A673 (cell line): ENCODE data around the gene GPR158. TPM values are rescaled to one million over a fixed set of nuclear protein-coding genes. Genes with fewer than 3 reads are reported as not detected.

ENCODE experiments used
- BruUV-seq: library from RNA; stranded (reverse); fragments of 400-500 nt; replicated peaks from 2 replicates; lab custom pipeline; 2021; lab: Mats Ljungman, UMichigan
- CTCF ChIA-PET: fragments of 300-600 bp; sonication (Branson Sonifier 250); formaldehyde crosslinking; loops from one replicate; lab custom pipeline; 2022; ENCODE audit warnings: antibody characterized with exemption; lab: Charles Lee
- POLR2A ChIA-PET: fragments of 300-600 bp; sonication (Branson Sonifier 250); formaldehyde crosslinking; loops from one replicate; lab custom pipeline; 2022; ENCODE audit warnings: antibody characterized with exemption; ENCODE audit not compliant: low non-redundant PET; lab: Charles Lee
- DNase-seq: peaks from one replicate; pipeline ENCODE4 v3.0.0-alpha.2; 2015; ENCODE audit warnings: low spot score
- H3K27ac ChIP-seq: fragments of 200-600 bp; sonication (generic); 2 replicates; pipeline ENCODE4 v1.5.1; 2016; ENCODE audit warnings: mixed run types, low read depth, mild to moderate bottlenecking, mixed read lengths, antibody characterized with exemption, low read length; ENCODE audit not compliant: poor library complexity, severe bottlenecking
- H3K27me3 ChIP-seq: fragments of 200-600 bp; sonication (generic); replicated peaks from 2 replicates; pipeline ENCODE4 v1.6.1; 2017; ENCODE audit warnings: mixed run types, low read depth, mild to moderate bottlenecking, mixed read lengths, antibody characterized with exemption, low read length; ENCODE audit not compliant: insufficient read depth, poor library complexity
- H3K36me3 ChIP-seq: fragments of 200-600 bp; sonication (generic); 2 replicates; pipeline ENCODE4 v1.6.1; 2016; ENCODE audit warnings: mixed run types, mild to moderate bottlenecking, mixed read lengths, antibody characterized with exemption, low read length; ENCODE audit not compliant: insufficient read depth, poor library complexity, severe bottlenecking
- H3K4me1 ChIP-seq: fragments of 200-600 bp; sonication (generic); 2 replicates; pipeline ENCODE4 v1.6.1; 2017; ENCODE audit warnings: mixed run types, mild to moderate bottlenecking, mixed read lengths, antibody characterized with exemption, low read length; ENCODE audit not compliant: insufficient read depth, poor library complexity, severe bottlenecking
- H3K4me3 ChIP-seq: fragments of 200-600 bp; sonication (generic); 2 replicates; pipeline ENCODE4 v1.5.1; 2016; ENCODE audit warnings: low read depth, mixed run types, mild to moderate bottlenecking, mixed read lengths, low read length; ENCODE audit not compliant: poor library complexity, severe bottlenecking
- H3K9me3 ChIP-seq: fragments of 200-600 bp; sonication (generic); 2 replicates; pipeline ENCODE4 v1.6.1; 2016; ENCODE audit warnings: mixed run types, low read depth, mild to moderate bottlenecking, mixed read lengths, antibody characterized with exemption, low read length; ENCODE audit not compliant: poor library complexity, severe bottlenecking
- CTCF ChIP-seq: fragments of 300-800, 200-600 bp; sonication (generic); conservative IDR thresholded peaks from 2 replicates; pipeline ENCODE4 v1.5.1; 2017; ENCODE audit warnings: low read depth, mild to moderate bottlenecking, antibody characterized with exemption, low read length, moderate library complexity, mixed read lengths
- EZH2 ChIP-seq: fragments of 200-600 bp; sonication (generic); IDR thresholded peaks from 2 replicates; pipeline ENCODE4 v1.6.1; 2017; ENCODE audit warnings: borderline replicate concordance, low read depth, mild to moderate bottlenecking, mixed read lengths, antibody characterized with exemption, low read length; ENCODE audit not compliant: poor library complexity, severe bottlenecking
- intact Hi-C: fragments of 100-400 bp; cut with micrococcal nuclease; formaldehyde crosslinking; loops from one replicate; pipeline ENCODE4 v1.10.0; 2022; ENCODE audit not compliant: unreplicated experiment
- total RNA-seq: library from RNA; stranded (reverse); gene quantifications from 2 replicates; pipeline ENCODE4 v1.2.3, GENCODE V29; 2021

The GPR158 gene
- total RNA-seq, 1 experiment from 2014 or later: not detected

- Histone ChIP-seq H3K9me3 (no peaks in the 10 kb centered on the region), H3K27me3 (no peaks in the 10 kb centered on the region), H3K4me1 (no peaks in the 10 kb centered on the region), H3K4me3 (no peak overlapping the region), H3K36me3 (no peaks in the 10 kb centered on the region), H3K27ac (no peak overlapping the region)
- DNase-seq: no peak
- intact Hi-C loops: no loop called here
- TF ChIP-seq CTCF (no peak), EZH2 (no peak)
- POLR2A ChIA-PET: no interaction called here
- CTCF ChIA-PET: interaction anchor here (0.6 kb wide), 1 partner anchor 98 kb away, joined by 3 read pairs; no protein-coding TSS in a partner anchor
- BruUV-seq: no TSS peak
These were observed 86.3 kb downstream of the GPR158 start for GRCh38 chr10:25261110-25261509.

- TF ChIP-seq CTCF: no peak
- TF ChIP-seq EZH2: no peak
- no TSS peak for BruUV-seq
- no peak overlapping the region for H3K27ac ChIP-seq
- no peaks in the 10 kb centered on the region for H3K9me3 ChIP-seq
- no peak for DNase-seq
- CTCF ChIA-PET: no interaction called here
- POLR2A ChIA-PET: no interaction called here
- no peaks in the 10 kb centered on the region for H3K4me1 ChIP-seq
- no peaks in the 10 kb centered on the region for H3K36me3 ChIP-seq
- H3K27me3 ChIP-seq: no peaks in the 10 kb centered on the region
- intact Hi-C loops: no loop called here
- H3K4me3 ChIP-seq: no peak overlapping the region
These were observed 86.8 kb downstream of the GPR158 start for GRCh38 chr10:25261558-25261957.

GRCh38 chr10:25263931-25264330 is 89.1 kb downstream of the GPR158 start:
- Histone ChIP-seq H3K36me3 (no peaks in the 10 kb centered on the region), H3K27ac (no peak overlapping the region), H3K9me3 (no peaks in the 10 kb centered on the region), H3K27me3 (no peaks in the 10 kb centered on the region), H3K4me3 (no peak overlapping the region), H3K4me1 (no peaks in the 10 kb centered on the region)
- intact Hi-C loops: no loop called here
- DNase-seq: no peak
- BruUV-seq: no TSS peak
- TF ChIP-seq CTCF (no peak), EZH2 (no peak)
- CTCF ChIA-PET: no interaction called here
- POLR2A ChIA-PET: no interaction called here
